PC-3 (cell line): ENCODE measurements around the gene USF1. TPM values are rescaled to one million over a fixed set of nuclear protein-coding genes. Genes with fewer than 3 reads are reported as not detected.

Experiments
- ATAC-seq: fragments of 200-7000 bp; cut with Tn5 transposase; 2 replicates; pipeline ENCODE4 v1.9.1; 2020; ENCODE audit warnings: mild to moderate bottlenecking, moderate library complexity
- BruUV-seq: library from RNA; stranded (reverse); fragments of 400-500 nt; replicated peaks from 2 replicates; lab custom pipeline; 2021; lab: Mats Ljungman, UMichigan
- CTCF ChIA-PET: fragments of 300-600 bp; sonication (Branson Sonifier 250); formaldehyde crosslinking; loops from one replicate; lab custom pipeline; 2022; ENCODE audit warnings: antibody characterized with exemption; lab: Charles Lee
- POLR2A ChIA-PET: fragments of 300-600 bp; sonication (Branson Sonifier 250); formaldehyde crosslinking; loops from one replicate; lab custom pipeline; 2022; ENCODE audit warnings: antibody characterized with exemption; ENCODE audit not compliant: unreplicated experiment; lab: Charles Lee
- DNase-seq: peaks from one replicate; pipeline ENCODE4 v3.0.0-alpha.2; 2015
- H2AFZ ChIP-seq: fragments of 300-600 bp; sonication (generic); 2 replicates; pipeline ENCODE4 v1.6.0; 2016; ENCODE audit warnings: antibody characterized with exemption, low read length
- H3F3A ChIP-seq: fragments of 300-600 bp; sonication (generic); one replicate; pipeline ENCODE4 v1.6.0; 2017; ENCODE audit warnings: antibody characterized with exemption, low read length, control low read depth, mild to moderate bottlenecking; ENCODE audit not compliant: unreplicated experiment
- H3K27ac ChIP-seq: fragments of 300-600 bp; sonication (generic); 2 replicates; pipeline ENCODE4 v1.5.1; 2016; ENCODE audit warnings: mild to moderate bottlenecking, low read length
- H3K27me3 ChIP-seq: fragments of 300-600 bp; sonication (generic); 2 replicates; pipeline ENCODE4 v1.6.1; 2016; ENCODE audit warnings: low read length, mixed read lengths
- H3K36me3 ChIP-seq: fragments of 300-600 bp; sonication (generic); 2 replicates; pipeline ENCODE4 v1.6.1; 2016; ENCODE audit warnings: low read depth, mixed run types, low read length, mixed read lengths
- H3K4me1 ChIP-seq: fragments of 300-600 bp; sonication (generic); 2 replicates; pipeline ENCODE4 v1.5.1; 2016; ENCODE audit warnings: low read length; ENCODE audit not compliant: insufficient read depth
- H3K4me2 ChIP-seq: fragments of 300-600 bp; sonication (generic); 2 replicates; pipeline ENCODE4 v1.6.0; 2016; ENCODE audit warnings: low read length
- H3K4me3 ChIP-seq: fragments of 300-600 bp; sonication (generic); 2 replicates; pipeline ENCODE4 v1.5.1; 2016; ENCODE audit warnings: mild to moderate bottlenecking, low read length, mixed read lengths
- H3K79me2 ChIP-seq: fragments of 300-600 bp; sonication (generic); 2 replicates; pipeline ENCODE4 v1.6.1; 2017; ENCODE audit warnings: low read length, mixed read lengths
- H3K9ac ChIP-seq: fragments of 300-600 bp; sonication (generic); 2 replicates; pipeline ENCODE4 v1.6.0; 2016; ENCODE audit warnings: mild to moderate bottlenecking, low read length
- H3K9me2 ChIP-seq: fragments of 300-600 bp; sonication (generic); replicated peaks from 2 replicates; pipeline ENCODE4 v1.6.1; 2016; ENCODE audit warnings: mixed run types, low read length, mixed read lengths
- H3K9me3 ChIP-seq: fragments of 300-600 bp; sonication (generic); 2 replicates; pipeline ENCODE4 v1.6.1; 2016; ENCODE audit warnings: low read length, mixed read lengths
- H4K20me1 ChIP-seq: fragments of 300-600 bp; sonication (generic); 2 replicates; pipeline ENCODE4 v1.6.1; 2016; ENCODE audit warnings: low read length, mixed read lengths
- EZH2 ChIP-seq: fragments of 300-600 bp; sonication (generic); IDR thresholded peaks from one replicate; pipeline ENCODE4 v1.6.1; 2017; ENCODE audit warnings: antibody characterized with exemption, mild to moderate bottlenecking, low read length; ENCODE audit not compliant: unreplicated experiment
- EZH2phosphoT487 ChIP-seq: fragments of 300-600 bp; sonication (generic); IDR thresholded peaks from 2 replicates; pipeline ENCODE4 v1.6.1; 2018; ENCODE audit warnings: mild to moderate bottlenecking, antibody characterized with exemption, low read length, borderline replicate concordance
- intact Hi-C: fragments of 100-400 bp; cut with micrococcal nuclease; formaldehyde crosslinking; loops from 2 replicates; pipeline ENCODE4 v1.9.0; 2023
- total RNA-seq: library from RNA; depleted of rRNA; stranded (reverse); fragments of >200 nt; gene quantifications from 2 replicates; pipeline ENCODE4 v1.2.3, GENCODE V29; 2014
- TF ChIP-seq, protein P1 (sequence below): fragments of 300-600 bp; sonication (generic); conservative IDR thresholded peaks from 2 replicates; pipeline ENCODE4 v1.5.1; 2017; ENCODE audit warnings: antibody characterized with exemption, low read depth, mild to moderate bottlenecking, low read length

Gene USF1
- total RNA-seq, 1 experiment from 2014 or later = 113 TPM

DNA sequence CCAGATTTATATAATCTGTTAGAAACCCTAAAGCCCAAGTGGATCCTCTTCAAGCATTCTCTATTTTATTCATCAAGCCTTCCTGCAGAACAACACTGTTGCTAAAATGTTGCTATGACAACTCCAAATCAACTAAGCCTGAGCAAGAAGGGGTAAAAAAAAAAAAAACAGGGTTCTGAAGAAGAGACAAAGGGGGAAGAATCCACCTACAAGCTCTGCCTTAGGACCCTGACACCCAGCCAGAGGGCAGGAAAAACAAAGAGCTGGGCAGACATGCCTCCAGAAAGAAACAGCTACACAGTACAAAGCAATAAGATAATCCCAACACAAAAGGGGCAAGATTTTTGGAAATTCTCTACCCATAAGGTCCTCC, 1.3 kb downstream of the USF1 start:
- POLR2A ChIA-PET = interaction anchor here (0.7 kb wide), 2 partner anchors 24 to 29 kb away, joined by 6 to 15 read pairs; no protein-coding TSS in a partner anchor
- Histone ChIP-seq H3F3A (no peaks in the 10 kb centered on the region), H3K79me2 (peaks cover 32% of the 10 kb centered on the region), H3K9ac (peak overlapping the region; percentile 81), H3K4me1 (peaks cover 13% of the 10 kb centered on the region), H3K4me2 (peak overlapping the region; percentile 91), H4K20me1 (no peaks in the 10 kb centered on the region), H3K4me3 (peak overlapping the region; percentile 80), H3K9me2 (no peaks in the 10 kb centered on the region), H3K27ac (peak overlapping the region; percentile 82), H2AFZ (peak overlapping the region; percentile 94), H3K9me3 (peaks cover 6% of the 10 kb centered on the region; the same call in 1 of the 2 replicates), H3K36me3 (peaks cover 40% of the 10 kb centered on the region), H3K27me3 (no peaks in the 10 kb centered on the region)
- no TSS peak for BruUV-seq
- TF ChIP-seq EZH2phosphoT487 (no peak), EZH2 (no peak)
- TF ChIP-seq, protein P1, sequence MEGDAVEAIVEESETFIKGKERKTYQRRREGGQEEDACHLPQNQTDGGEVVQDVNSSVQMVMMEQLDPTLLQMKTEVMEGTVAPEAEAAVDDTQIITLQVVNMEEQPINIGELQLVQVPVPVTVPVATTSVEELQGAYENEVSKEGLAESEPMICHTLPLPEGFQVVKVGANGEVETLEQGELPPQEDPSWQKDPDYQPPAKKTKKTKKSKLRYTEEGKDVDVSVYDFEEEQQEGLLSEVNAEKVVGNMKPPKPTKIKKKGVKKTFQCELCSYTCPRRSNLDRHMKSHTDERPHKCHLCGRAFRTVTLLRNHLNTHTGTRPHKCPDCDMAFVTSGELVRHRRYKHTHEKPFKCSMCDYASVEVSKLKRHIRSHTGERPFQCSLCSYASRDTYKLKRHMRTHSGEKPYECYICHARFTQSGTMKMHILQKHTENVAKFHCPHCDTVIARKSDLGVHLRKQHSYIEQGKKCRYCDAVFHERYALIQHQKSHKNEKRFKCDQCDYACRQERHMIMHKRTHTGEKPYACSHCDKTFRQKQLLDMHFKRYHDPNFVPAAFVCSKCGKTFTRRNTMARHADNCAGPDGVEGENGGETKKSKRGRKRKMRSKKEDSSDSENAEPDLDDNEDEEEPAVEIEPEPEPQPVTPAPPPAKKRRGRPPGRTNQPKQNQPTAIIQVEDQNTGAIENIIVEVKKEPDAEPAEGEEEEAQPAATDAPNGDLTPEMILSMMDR = no peak
- ATAC-seq = no peak
- no peak for DNase-seq
- intact Hi-C loops = no loop called here
- CTCF ChIA-PET = interaction anchor here (2.2 kb wide), 1 partner anchor 47 kb away, joined by 8 read pairs; no protein-coding TSS in a partner anchor

DNA sequence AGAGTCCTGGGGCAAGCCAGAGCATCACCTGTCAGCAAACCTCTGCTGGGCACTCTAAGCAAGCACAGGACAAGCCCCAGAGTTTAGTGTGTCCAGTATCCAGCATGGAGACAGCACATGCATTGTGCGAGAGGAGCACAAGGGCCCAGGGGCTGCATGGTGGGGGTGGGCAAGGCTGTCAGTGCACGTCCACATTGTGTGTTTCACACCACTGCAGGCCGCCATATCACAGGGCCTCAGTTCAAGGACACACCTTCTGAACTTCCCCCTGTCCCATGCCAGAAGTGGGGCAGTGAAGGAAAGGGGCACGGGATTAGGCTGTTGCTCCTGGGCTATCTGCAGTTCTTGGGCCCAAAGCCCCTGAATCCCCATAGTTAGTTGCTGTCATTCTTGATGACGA, 6.2 kb downstream of the USF1 start:
- DNase-seq = no peak
- ATAC-seq = no peak
- Histone ChIP-seq H3F3A (no peaks in the 10 kb centered on the region), H2AFZ (no peak overlapping the region), H3K4me2 (no peak overlapping the region), H3K9me2 (no peaks in the 10 kb centered on the region), H3K9me3 (no peaks in the 10 kb centered on the region), H3K9ac (no peak overlapping the region), H3K27ac (no peak overlapping the region), H4K20me1 (no peaks in the 10 kb centered on the region), H3K4me3 (no peak overlapping the region), H3K4me1 (peaks cover 6% of the 10 kb centered on the region), H3K79me2 (peaks cover 20% of the 10 kb centered on the region), H3K27me3 (no peaks in the 10 kb centered on the region), H3K36me3 (peaks cover 40% of the 10 kb centered on the region)
- intact Hi-C loops = no loop called here
- ChIA-PET POLR2A (interaction anchor here (0.8 kb wide), 1 partner anchor 20 kb away, joined by 34 read pairs; no protein-coding TSS in a partner anchor), CTCF (no interaction called here)
- BruUV-seq = no TSS peak
- TF ChIP-seq EZH2 (no peak), EZH2phosphoT487 (no peak)
- TF ChIP-seq, protein P1 = no peak

DNA sequence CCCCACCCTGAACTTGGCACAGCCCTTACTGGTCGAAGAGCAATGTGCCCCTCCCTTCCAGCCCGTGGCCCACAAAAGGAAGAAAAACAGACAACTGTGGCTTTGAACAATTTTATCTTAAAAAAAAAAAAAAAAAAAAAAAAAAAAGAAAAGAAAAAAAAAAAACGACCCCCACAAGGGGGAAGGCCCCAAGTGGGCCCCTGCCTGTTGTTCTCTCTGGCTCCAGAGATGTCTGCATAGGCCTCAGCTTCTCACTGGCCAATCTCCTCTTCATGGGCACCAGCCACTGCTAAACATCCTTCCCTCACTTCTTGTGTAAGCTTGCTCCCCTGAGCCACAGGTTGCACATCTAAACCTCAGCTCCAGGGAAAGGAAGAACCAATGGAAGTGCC, 6.6 kb downstream of the USF1 start:
- peak overlapping the region; percentile 70 for H3K4me2 ChIP-seq
- H3K4me1 ChIP-seq = peaks cover 2% of the 10 kb centered on the region
- no peaks in the 10 kb centered on the region for H3K9me3 ChIP-seq
- intact Hi-C loops = no loop called here
- H4K20me1 ChIP-seq = no peaks in the 10 kb centered on the region
- H2AFZ ChIP-seq = no peak overlapping the region
- H3K27me3 ChIP-seq = no peaks in the 10 kb centered on the region
- peak overlapping the region; percentile 65; the same call in 1 of the 2 replicates for H3K4me3 ChIP-seq
- no peak for DNase-seq
- ChIA-PET CTCF (no interaction called here), POLR2A (interaction anchor here (0.8 kb wide), 1 partner anchor 20 kb away, joined by 34 read pairs; no protein-coding TSS in a partner anchor)
- no peak overlapping the region for H3K9ac ChIP-seq
- no peaks in the 10 kb centered on the region for H3F3A ChIP-seq
- peaks cover 40% of the 10 kb centered on the region for H3K36me3 ChIP-seq
- TF ChIP-seq EZH2 (no peak), EZH2phosphoT487 (no peak)
- TF ChIP-seq, protein P1 = no peak
- ATAC-seq = no peak
- peaks cover 16% of the 10 kb centered on the region for H3K79me2 ChIP-seq
- BruUV-seq = no TSS peak
- no peak overlapping the region for H3K27ac ChIP-seq
- no peaks in the 10 kb centered on the region for H3K9me2 ChIP-seq
